KMS-11 (cell line): Measurements from ENCODE around the gene AKAP13.
A peak's percentile ranks its signal among the peaks of the same experiment; 100 is the strongest.

ENCODE experiments used
- H2AFZ ChIP-seq: fragments of 200-600 bp; sonication (generic); 2 replicates; pipeline ENCODE4 v1.6.1; 2016; ENCODE audit warnings: antibody characterized with exemption, mixed run types, low read depth
- H3K27ac ChIP-seq: fragments of 200-600 bp; sonication (generic); 2 replicates; pipeline ENCODE4 v1.6.1; 2016; ENCODE audit warnings: mild to moderate bottlenecking, mixed run types
- H3K27me3 ChIP-seq: fragments of 200-600 bp; sonication (generic); 2 replicates; pipeline ENCODE4 v1.6.1; 2017; ENCODE audit warnings: mild to moderate bottlenecking, low read depth, mixed run types, moderate library complexity; ENCODE audit not compliant: insufficient read depth
- H3K36me3 ChIP-seq: fragments of 200-600 bp; sonication (generic); 2 replicates; pipeline ENCODE4 v1.6.1; 2017; ENCODE audit warnings: mild to moderate bottlenecking, mixed run types; ENCODE audit not compliant: insufficient read depth
- H3K4me1 ChIP-seq: fragments of 200-600 bp; sonication (generic); 2 replicates; pipeline ENCODE4 v1.6.1; 2016; ENCODE audit warnings: mild to moderate bottlenecking, low read depth, mixed run types; ENCODE audit not compliant: poor library complexity, severe bottlenecking
- H3K4me2 ChIP-seq: fragments of 200-600 bp; sonication (generic); 2 replicates; pipeline ENCODE4 v1.7.0; 2016; ENCODE audit warnings: mild to moderate bottlenecking, mixed run types
- H3K4me3 ChIP-seq: fragments of 200-600 bp; sonication (generic); IDR thresholded peaks from 2 replicates; pipeline ENCODE4 v1.6.1; 2017; ENCODE audit warnings: low read depth, low read length, mixed read lengths; ENCODE audit not compliant: insufficient read depth
- H3K79me2 ChIP-seq: fragments of 200-600 bp; sonication (generic); 2 replicates; pipeline ENCODE4 v1.6.1; 2016; ENCODE audit warnings: low read depth, mixed run types; ENCODE audit not compliant: insufficient read depth
- H3K9ac ChIP-seq: fragments of 200-600 bp; sonication (generic); 2 replicates; pipeline ENCODE4 v1.6.1; 2016; ENCODE audit warnings: mild to moderate bottlenecking, mixed run types
- H4K20me1 ChIP-seq: fragments of 200-600 bp; sonication (generic); 2 replicates; pipeline ENCODE4 v1.6.1; 2016; ENCODE audit warnings: mild to moderate bottlenecking, mixed run types; ENCODE audit not compliant: insufficient read depth
- TF ChIP-seq, protein P1 (sequence below): fragments of 200-600 bp; sonication (generic); conservative IDR thresholded peaks from 2 replicates; pipeline ENCODE4 v1.6.1; 2017; ENCODE audit warnings: low read depth, mild to moderate bottlenecking, antibody characterized with exemption, low read length, moderate library complexity, mixed read lengths

The AKAP13 gene

DNA sequence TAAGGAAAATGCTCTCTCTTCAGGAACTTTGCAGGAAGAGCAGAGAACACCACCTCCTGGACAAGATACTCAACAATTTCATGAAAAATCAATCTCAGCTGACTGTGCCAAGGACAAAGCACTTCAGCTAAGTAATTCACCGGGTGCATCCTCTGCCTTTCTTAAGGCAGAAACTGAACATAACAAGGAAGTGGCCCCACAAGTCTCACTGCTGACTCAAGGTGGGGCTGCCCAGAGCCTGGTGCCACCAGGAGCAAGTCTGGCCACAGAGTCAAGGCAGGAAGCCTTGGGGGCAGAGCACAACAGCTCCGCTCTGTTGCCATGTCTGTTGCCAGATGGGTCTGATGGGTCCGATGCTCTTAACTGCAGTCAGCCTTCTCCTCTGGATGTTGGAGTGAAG lies 200.5 kb downstream of the AKAP13 start:
- H3K4me1 ChIP-seq = peaks cover 20% of the 10 kb centered on the region
- no peak overlapping the region for H3K27ac ChIP-seq
- H3K27me3 ChIP-seq = no peaks in the 10 kb centered on the region
- H3K9ac ChIP-seq = no peak overlapping the region
- no peak overlapping the region for H2AFZ ChIP-seq
- no peaks in the 10 kb centered on the region for H4K20me1 ChIP-seq
- H3K4me3 ChIP-seq = no peak overlapping the region
- H3K36me3 ChIP-seq = no peaks in the 10 kb centered on the region
- H3K4me2 ChIP-seq = no peak overlapping the region
- no peaks in the 10 kb centered on the region for H3K79me2 ChIP-seq
- TF ChIP-seq, protein P1, sequence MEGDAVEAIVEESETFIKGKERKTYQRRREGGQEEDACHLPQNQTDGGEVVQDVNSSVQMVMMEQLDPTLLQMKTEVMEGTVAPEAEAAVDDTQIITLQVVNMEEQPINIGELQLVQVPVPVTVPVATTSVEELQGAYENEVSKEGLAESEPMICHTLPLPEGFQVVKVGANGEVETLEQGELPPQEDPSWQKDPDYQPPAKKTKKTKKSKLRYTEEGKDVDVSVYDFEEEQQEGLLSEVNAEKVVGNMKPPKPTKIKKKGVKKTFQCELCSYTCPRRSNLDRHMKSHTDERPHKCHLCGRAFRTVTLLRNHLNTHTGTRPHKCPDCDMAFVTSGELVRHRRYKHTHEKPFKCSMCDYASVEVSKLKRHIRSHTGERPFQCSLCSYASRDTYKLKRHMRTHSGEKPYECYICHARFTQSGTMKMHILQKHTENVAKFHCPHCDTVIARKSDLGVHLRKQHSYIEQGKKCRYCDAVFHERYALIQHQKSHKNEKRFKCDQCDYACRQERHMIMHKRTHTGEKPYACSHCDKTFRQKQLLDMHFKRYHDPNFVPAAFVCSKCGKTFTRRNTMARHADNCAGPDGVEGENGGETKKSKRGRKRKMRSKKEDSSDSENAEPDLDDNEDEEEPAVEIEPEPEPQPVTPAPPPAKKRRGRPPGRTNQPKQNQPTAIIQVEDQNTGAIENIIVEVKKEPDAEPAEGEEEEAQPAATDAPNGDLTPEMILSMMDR = no peak

DNA sequence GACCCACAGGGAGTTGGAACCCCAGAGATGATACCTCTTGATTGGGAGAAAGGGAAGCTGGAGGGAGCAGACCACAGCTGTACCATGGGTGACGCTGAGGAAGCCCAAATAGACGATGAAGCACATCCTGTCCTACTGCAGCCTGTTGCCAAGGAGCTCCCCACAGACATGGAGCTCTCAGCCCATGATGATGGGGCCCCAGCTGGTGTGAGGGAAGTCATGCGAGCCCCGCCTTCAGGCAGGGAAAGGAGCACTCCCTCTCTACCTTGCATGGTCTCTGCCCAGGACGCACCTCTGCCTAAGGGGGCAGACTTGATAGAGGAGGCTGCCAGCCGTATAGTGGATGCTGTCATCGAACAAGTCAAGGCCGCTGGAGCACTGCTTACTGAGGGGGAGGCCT lies 201.1 kb downstream of the AKAP13 start:
- H3K4me2 ChIP-seq = no peak overlapping the region
- no peak overlapping the region for H2AFZ ChIP-seq
- no peaks in the 10 kb centered on the region for H4K20me1 ChIP-seq
- H3K9ac ChIP-seq = no peak overlapping the region
- H3K4me3 ChIP-seq = no peak overlapping the region
- H3K4me1 ChIP-seq = peaks cover 20% of the 10 kb centered on the region
- H3K36me3 ChIP-seq = no peaks in the 10 kb centered on the region
- TF ChIP-seq, protein P1 = no peak
- no peaks in the 10 kb centered on the region for H3K79me2 ChIP-seq
- H3K27ac ChIP-seq = no peak overlapping the region
- H3K27me3 ChIP-seq = no peaks in the 10 kb centered on the region

DNA sequence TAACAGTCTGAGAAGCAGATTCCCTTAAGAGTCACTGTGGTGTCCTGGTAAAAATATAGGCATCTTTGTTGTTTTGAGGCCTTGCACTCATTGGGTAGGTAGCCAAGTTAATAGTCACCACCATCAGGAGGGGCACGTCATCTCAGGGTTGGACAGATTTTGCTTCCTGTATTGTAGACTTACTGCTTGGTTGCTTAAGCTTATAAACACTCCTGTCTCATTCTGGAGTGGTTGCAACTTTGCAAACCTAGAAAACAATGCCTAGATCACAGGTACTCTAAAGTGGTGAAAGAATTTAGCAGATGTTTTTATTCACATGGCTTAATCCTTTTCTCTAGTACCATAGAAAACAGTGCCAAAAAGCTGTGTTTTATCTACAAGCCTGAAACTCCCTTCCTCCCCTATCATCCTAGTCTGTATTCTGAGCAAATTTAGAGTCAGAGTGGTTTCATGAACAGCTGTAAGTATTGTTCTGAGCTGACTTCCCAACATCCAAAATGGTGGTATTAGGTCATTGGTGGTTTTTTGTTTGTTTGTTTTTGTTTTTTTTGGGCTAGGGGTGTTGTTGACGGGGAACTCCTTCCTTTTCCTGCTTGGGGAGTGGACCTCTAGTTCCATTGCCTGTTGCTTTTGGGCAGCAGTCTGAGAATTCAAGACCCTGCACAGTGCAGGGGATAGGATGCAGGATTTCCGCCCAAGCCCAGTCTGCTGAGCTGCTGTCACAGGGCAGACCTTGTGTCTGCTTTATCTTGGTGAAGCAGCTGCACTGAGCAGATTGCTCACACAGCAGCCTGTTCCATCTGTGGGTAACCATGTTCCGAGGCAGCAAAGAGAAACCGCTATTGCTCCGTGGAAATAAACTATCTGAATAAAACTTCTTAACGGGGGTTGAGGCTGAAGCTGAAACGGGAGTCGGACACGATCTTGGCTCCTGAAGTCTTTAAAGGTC lies 202.0 kb downstream of the AKAP13 start:
- Histone ChIP-seq H3K4me1 (peaks cover 20% of the 10 kb centered on the region), H3K9ac (no peak overlapping the region), H3K27ac (peak overlapping the region; percentile 9; the same call in 1 of the 2 replicates), H3K79me2 (no peaks in the 10 kb centered on the region), H2AFZ (no peak overlapping the region), H4K20me1 (no peaks in the 10 kb centered on the region), H3K27me3 (no peaks in the 10 kb centered on the region), H3K4me2 (no peak overlapping the region), H3K4me3 (no peak overlapping the region), H3K36me3 (no peaks in the 10 kb centered on the region)
- TF ChIP-seq, protein P1 = no peak

DNA sequence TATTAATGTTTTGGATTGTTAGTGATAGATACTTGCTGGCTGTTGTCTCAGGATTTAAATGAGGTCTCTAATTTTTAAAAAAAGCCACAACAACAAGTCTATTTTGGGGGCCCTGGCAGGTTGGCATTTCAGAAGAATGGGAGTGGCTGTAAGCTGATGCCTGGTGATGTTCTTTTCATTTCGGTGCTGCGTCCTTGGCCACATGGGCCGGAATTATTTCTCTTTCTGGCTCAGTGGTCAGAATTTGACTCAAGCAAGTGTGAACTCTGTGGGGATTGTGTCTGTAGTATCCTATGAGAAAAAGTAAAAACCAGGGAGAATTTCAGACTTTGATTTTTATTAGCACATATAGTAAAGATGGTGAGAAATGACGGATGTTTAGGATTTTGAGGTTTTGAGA lies 203.0 kb downstream of the AKAP13 start:
- Histone ChIP-seq H2AFZ (no peak overlapping the region), H3K4me1 (peaks cover 20% of the 10 kb centered on the region), H3K27ac (no peak overlapping the region), H4K20me1 (no peaks in the 10 kb centered on the region), H3K9ac (no peak overlapping the region), H3K4me3 (no peak overlapping the region), H3K27me3 (no peaks in the 10 kb centered on the region), H3K36me3 (no peaks in the 10 kb centered on the region), H3K79me2 (no peaks in the 10 kb centered on the region), H3K4me2 (no peak overlapping the region)
- TF ChIP-seq, protein P1 = no peak
